Lung (tissue), 16 donors: ENCODE results near the gene LVRN. TPM values are rescaled to one million over a fixed set of nuclear protein-coding genes. Genes with fewer than 3 reads are reported as not detected.
A peak's percentile ranks its signal among the peaks of the same experiment; 100 is the strongest.
"Not testable (repeated sequence)": the region's sequence is repeated elsewhere in the genome, so short reads cannot be mapped to it uniquely, and the experiment has no call there.

Source experiments
- ATAC-seq: fragments of 200-7000 bp; cut with Tn5 transposase; one replicate; pipeline ENCODE4 v1.9.1; 2020; ENCODE audit warnings: moderate number of reproducible peaks; ENCODE audit not compliant: insufficient read depth, low FRiP score
- DNase-seq, 3 donors: peaks; one replicate each; pipeline ENCODE4 v3.0.0-alpha.2; 2013 to 2017
- H3K27ac ChIP-seq, 2 donors: one replicate each; pipeline ENCODE4 v1.5.1; 2013; ENCODE audit warnings: mild to moderate bottlenecking in 2 of 2, moderate library complexity in 2 of 2, control low read depth in 1 of 2, inconsistent platforms in 1 of 2, low read depth in 1 of 2, low read length in 1 of 2
- H3K27me3 ChIP-seq, 3 donors: one replicate each; pipeline ENCODE4 v1.5.1; 2013; ENCODE audit warnings: low read length in 2 of 3; ENCODE audit not compliant: control insufficient read depth in 3 of 3, insufficient read depth in 3 of 3
- H3K36me3 ChIP-seq, 4 donors: one replicate each; pipeline ENCODE4 v1.5.1; 2013; ENCODE audit warnings: low read length in 4 of 4, mild to moderate bottlenecking in 1 of 4, moderate library complexity in 1 of 4; ENCODE audit not compliant: control insufficient read depth in 4 of 4, insufficient read depth in 4 of 4
- H3K4me1 ChIP-seq, 5 donors: one replicate each; pipeline ENCODE4 v1.5.1; 2013; ENCODE audit warnings: low read length in 5 of 5, mild to moderate bottlenecking in 2 of 5, moderate library complexity in 1 of 5; ENCODE audit not compliant: control insufficient read depth in 5 of 5, insufficient read depth in 5 of 5
- H3K4me3 ChIP-seq: one replicate; pipeline ENCODE4 v1.5.1; 2013; ENCODE audit warnings: mild to moderate bottlenecking, control low read depth, moderate library complexity
- H3K9ac ChIP-seq, 2 donors: one replicate each; pipeline ENCODE4 v1.5.1; 2013; ENCODE audit warnings: low read length in 2 of 2, control low read depth in 1 of 2; ENCODE audit not compliant: insufficient read depth in 1 of 2
- H3K9me3 ChIP-seq, 4 donors: one replicate each; pipeline ENCODE4 v1.5.1; 2013; ENCODE audit warnings: low read length in 3 of 4, mild to moderate bottlenecking in 1 of 4, moderate library complexity in 1 of 4; ENCODE audit not compliant: control insufficient read depth in 4 of 4, insufficient read depth in 3 of 4
- CTCF ChIP-seq: IDR thresholded peaks from 2 replicates; pipeline ENCODE4 v1.5.1; 2012; ENCODE audit warnings: mild to moderate bottlenecking; ENCODE audit errors: control extremely low read depth, extremely low read depth
- WGBS, 2 donors: extraction: QIAGEN DNeasy Blood & Tissue Kit; methylation state at CpG; one replicate each; pipeline ENCODE4 v1.1.7; 2013; 5-methylcytosine and 5-hydroxymethylcytosine counted together
- long read RNA-seq, 5 donors: transcript quantifications; one replicate each; lab custom pipeline, GENCODE V29; 2026
- polyA plus RNA-seq, 2 donors: library from polyadenylated mRNA; stranded (reverse); fragments of 200-250 nt; gene quantifications; one replicate each; pipeline ENCODE4 v1.2.1, GENCODE V29; 2013
- total RNA-seq, 2 donors: library from RNA; depleted of rRNA in 1 of 2; stranded (reverse); fragments of >200 nt in 1 of 2; gene quantifications; one replicate each; pipeline ENCODE4 v1.2.1, GENCODE V29; 2014 to 2021
- donor health status: control.
- donor health status: control.
- donor health status: Bipolar disorder and iron deficiency.
- donor health status: healthy.
- donor health status: DM: yes; HTN: yes; CAD: no.

The LVRN gene
- total RNA-seq (under 1 TPM; 0.25 to 0.94 TPM), polyA plus RNA-seq (under 1 TPM; 0.10 TPM)
- long read RNA-seq, donor 1 = 0 reads
- long read RNA-seq, donor 2 = 0 reads
- long read RNA-seq, donor 3, partial matches to known transcripts = 1,185 of 1,185 reads
- long read RNA-seq, donor 3, other reads (novel, unspliced or antisense) = 0 of 1,185 reads
- long read RNA-seq, donor 4 = 0 reads
- long read RNA-seq, donor 5, partial matches to known transcripts = 0 of 1 reads
- long read RNA-seq, donor 5, other reads (novel, unspliced or antisense) = 0 of 1 reads

GRCh38 chr5:115962239-115962564 is at the start of gene LVRN:
TSS of gene LVRN (plus strand) at chr5:115962475. CDS start at chr5:115962618, 143 bp downstream.
- WGBS, 2 donors = 6 to 10% methylated on average over 18 of the region's 18 CpGs
- DNase-seq (no peak), ATAC-seq (no peak)
- TF ChIP-seq CTCF = no peak
- peak within 1 kb of the TSS; percentile 10 for H3K4me3 ChIP-seq
- peaks cover 8 to 75% (median 49%) of the 10 kb centered on the region in 3 donors for H3K27me3 ChIP-seq
- no peak within 1 kb of the TSS for H3K27ac ChIP-seq
- H3K36me3 ChIP-seq = no peaks in the 10 kb centered on the region
- H3K4me1 ChIP-seq = peaks cover 0 to 14% (median 0%) of the 10 kb centered on the region in 5 donors
- no peak within 1 kb of the TSS for H3K9ac ChIP-seq
- H3K9me3 ChIP-seq = peaks cover 0 to 11% (median 1%) of the 10 kb centered on the region in 4 donors

- not testable (repeated sequence) for H3K4me3 ChIP-seq, H3K27ac ChIP-seq, H3K27me3 ChIP-seq, H3K9me3 ChIP-seq, H3K9ac ChIP-seq, ATAC-seq, H3K4me1 ChIP-seq, H3K36me3 ChIP-seq, DNase-seq
- 89 to 91% methylated on average over 5 of the region's 5 CpGs for WGBS, 2 donors
These were observed 48.5 kb upstream of the LVRN start for GRCh38 chr5:115913623-115914400.

GRCh38 chr5:115920171-115920725 is 42.0 kb upstream of the LVRN start:
- TF ChIP-seq CTCF = no peak
- H3K9me3 ChIP-seq = peaks cover 0 to 2% (median 0%) of the 10 kb centered on the region in 4 donors
- ATAC-seq (no peak), DNase-seq (no peak)
- H3K4me1 ChIP-seq = peaks cover 0 to 6% (median 0%) of the 10 kb centered on the region in 5 donors
- no peak overlapping the region for H3K4me3 ChIP-seq
- WGBS, 2 donors = 69 to 87% methylated on average over 3 of the region's 3 CpGs
- peaks cover 0 to 5% (median 0%) of the 10 kb centered on the region in 4 donors for H3K36me3 ChIP-seq
- no peaks in the 10 kb centered on the region for H3K27me3 ChIP-seq
- H3K27ac ChIP-seq = no peak overlapping the region
- H3K9ac ChIP-seq = no peak overlapping the region

GRCh38 chr5:115928578-115929407 is 33.5 kb upstream of the LVRN start:
- H3K36me3 ChIP-seq, H3K4me3 ChIP-seq, H3K9ac ChIP-seq, H3K4me1 ChIP-seq, H3K27me3 ChIP-seq, ATAC-seq, H3K27ac ChIP-seq, H3K9me3 ChIP-seq, DNase-seq: not testable (repeated sequence)
- 95 to 98% methylated on average over 12 of the region's 12 CpGs for WGBS, 2 donors

GRCh38 chr5:115930171-115930570 is 32.1 kb upstream of the LVRN start:
- H3K27ac ChIP-seq, H3K9me3 ChIP-seq, ATAC-seq, H3K9ac ChIP-seq, H3K27me3 ChIP-seq, H3K4me1 ChIP-seq, H3K36me3 ChIP-seq, DNase-seq, H3K4me3 ChIP-seq: not testable (repeated sequence)
- 93 to 97% methylated on average over 17 of the region's 17 CpGs for WGBS, 2 donors
